Effector CD4-positive, alpha-beta T cell (primary cell): ENCODE results near the gene MYMK.

ENCODE experiments used
- DNase-seq: peaks from one replicate; pipeline ENCODE4 v3.0.0-alpha.2; 2020

The MYMK gene

DNA sequence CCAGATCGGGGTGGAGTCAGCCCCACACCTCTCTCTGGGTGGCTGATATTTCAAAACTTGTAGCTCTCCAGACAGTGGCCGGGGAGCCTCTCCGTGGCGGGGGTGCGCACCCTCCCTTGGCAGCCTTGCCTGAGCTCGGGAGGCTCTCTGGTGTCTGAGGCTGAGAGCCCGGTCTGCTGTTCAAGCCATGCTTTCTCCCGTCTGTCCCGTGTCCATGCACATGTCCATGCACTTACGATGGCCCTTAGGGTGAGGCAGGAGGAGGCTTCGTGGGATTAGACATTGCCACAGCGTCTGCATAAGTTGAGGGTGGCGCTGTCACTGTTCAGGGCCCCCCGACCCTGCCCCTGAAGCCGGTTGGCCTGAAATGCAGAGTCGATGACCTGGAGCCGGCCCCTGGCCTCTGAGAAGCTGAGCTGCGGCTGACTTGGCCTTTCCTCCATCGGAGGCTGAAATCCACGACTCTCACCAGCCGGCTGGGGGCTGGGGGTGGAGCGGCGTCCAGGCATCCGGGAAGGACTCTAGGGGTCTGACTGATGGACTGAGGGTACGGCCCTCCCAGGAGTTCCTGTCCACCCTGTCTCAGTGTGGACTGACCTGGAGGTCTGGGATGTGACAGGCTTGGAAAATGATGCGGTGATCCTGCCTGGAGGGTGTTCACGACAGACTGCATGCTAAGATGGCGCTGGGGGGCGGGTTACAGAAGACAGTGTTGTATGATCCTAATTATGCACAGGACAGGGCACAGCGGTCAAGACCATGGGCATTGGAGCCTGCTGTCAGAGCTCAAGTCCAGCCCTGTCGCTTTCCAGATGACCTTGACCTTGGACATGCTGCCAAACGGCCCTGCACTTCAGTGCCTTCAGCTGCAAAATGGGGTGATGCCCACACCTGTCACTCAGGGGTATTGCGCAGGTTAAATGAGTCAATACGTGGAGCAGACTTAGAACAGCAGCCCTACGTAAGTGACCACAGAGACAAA is 27.6 kb downstream of the MYMK start:
- no peak for DNase-seq

- DNase-seq = no peak
These were observed 29.1 kb downstream of the MYMK start for GRCh38 chr9:133495327-133496293.

GRCh38 chr9:133494636-133495326 is 30.0 kb downstream of the MYMK start:
- no peak for DNase-seq

GRCh38 chr9:133493845-133494540 is 30.8 kb downstream of the MYMK start:
- DNase-seq = no peak

DNA sequence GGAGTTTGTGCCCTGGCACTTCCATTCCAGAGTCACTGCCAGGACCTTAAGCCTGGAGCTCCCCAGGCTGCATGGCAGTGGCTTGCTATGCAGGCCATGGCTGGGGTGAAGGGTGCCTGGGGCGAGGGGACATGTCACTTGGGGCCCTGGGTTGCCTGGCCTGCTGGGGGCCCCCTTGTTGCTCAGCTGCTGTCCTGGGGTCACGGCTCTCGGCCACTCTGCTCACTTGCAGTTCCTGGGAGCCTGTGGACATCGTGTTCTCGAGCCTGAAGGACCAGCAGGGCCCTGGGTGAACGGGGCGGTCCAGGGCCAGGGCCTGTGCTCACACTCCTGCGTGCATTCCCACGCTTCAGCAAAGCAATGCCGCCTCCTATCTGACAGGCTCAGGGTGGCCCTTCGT is 31.3 kb downstream of the MYMK start:
- no peak for DNase-seq

- DNase-seq = no peak
These were observed 32.4 kb downstream of the MYMK start for GRCh38 chr9:133492061-133493021.

GRCh38 chr9:133491656-133491925 is 33.2 kb downstream of the MYMK start:
- no peak for DNase-seq

GRCh38 chr9:133490865-133491655 is 33.7 kb downstream of the MYMK start:
- DNase-seq = no peak

DNA sequence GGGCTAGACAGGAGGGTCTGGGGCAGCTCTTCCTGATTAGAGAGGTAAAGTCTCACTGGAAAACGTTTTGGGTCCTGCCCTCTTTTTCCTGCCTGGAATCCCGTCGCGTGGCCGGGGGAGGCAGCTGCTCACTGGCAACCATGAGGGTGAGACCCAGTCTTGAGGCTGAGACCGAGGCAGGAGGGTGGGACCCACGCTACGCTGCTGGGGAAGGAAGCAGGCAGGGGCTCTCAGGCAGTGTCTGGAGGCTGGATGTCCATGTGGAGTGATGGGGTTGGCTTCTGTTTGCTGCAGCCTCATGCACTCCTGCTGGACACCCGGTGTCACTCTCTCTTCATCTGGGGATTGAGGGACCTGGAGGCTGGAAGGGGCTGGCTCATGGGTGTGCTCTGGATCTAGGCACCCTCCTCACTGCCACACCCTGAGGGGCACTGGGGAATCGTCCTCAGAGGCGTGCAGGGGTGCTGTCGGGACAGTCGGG is 34.5 kb downstream of the MYMK start:
- DNase-seq = no peak

DNA sequence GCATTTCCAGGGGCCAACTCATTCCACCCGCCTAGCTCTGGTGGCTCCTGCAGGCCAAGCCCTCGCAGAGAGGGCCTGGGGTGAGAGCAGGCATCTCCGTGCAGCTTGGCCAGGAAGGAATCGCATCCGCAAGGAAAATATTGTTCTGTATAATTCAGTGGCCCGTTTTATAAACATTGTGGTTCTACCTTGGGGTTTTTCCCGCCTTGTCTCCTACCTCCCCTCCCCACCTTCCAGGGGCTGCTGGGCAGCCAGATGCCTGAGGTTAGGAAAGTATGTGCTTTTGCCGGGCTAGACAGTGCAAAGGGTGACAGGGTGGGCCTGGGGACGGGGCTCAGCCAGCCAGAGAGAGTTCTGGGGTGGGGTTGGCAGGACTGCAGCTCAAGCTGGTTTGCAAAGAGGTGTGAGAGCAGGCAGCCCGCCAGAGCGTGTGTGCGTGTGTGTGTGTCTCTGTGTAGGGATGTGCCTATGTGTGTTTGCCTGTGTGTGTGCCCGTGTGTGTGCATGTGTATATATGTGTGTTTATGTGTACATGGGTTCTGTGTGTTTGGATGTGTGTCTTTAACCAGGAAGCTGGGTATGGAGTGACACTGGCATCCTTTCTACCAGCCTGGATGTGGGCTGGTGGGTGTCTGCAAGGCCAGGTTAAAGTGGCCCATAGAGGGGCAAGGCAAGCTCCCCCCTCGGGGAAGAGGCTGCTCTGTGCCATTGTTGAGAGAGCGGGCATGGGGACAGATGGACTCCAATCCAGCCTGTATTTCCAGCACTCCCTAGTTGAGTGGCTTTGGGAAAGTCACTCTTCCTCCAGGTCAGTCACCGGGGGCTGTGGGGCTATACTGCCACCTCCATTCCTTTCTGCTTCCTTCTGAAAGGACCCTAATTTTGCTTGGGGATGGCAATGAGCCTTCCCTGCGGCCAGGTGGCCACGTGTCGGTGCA is 35.2 kb downstream of the MYMK start:
- DNase-seq = no peak

DNA sequence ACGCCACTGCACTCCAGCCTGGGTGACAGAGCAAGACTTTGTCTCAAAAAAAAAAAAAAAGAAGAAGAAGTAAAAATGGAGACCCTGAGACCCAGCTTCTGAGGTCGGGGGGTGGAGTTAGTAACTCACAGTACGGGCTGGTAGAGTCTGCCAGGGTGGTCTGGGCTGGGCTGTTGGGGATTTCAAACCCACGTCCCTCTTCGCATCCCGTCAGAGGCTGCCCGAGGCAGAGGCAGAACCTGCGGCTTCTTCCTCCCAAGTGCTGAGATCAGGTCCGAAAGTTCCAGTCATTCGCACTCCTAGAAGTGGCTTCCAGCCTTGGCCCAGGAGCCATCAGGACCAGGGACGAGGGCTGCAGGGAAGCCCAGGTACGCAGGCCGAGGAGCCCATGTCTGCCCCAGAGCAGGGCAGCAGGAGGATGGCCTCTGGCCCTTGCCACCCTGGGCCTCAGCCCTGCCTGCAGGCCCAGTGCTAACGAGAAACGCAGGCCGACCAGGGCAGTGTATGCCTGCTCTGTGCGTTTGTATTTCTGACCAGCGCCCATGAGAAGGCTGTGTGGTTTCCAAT is 36.0 kb downstream of the MYMK start:
- no peak for DNase-seq

- DNase-seq = no peak
These were observed 37.4 kb downstream of the MYMK start for GRCh38 chr9:133487331-133487725.

DNA sequence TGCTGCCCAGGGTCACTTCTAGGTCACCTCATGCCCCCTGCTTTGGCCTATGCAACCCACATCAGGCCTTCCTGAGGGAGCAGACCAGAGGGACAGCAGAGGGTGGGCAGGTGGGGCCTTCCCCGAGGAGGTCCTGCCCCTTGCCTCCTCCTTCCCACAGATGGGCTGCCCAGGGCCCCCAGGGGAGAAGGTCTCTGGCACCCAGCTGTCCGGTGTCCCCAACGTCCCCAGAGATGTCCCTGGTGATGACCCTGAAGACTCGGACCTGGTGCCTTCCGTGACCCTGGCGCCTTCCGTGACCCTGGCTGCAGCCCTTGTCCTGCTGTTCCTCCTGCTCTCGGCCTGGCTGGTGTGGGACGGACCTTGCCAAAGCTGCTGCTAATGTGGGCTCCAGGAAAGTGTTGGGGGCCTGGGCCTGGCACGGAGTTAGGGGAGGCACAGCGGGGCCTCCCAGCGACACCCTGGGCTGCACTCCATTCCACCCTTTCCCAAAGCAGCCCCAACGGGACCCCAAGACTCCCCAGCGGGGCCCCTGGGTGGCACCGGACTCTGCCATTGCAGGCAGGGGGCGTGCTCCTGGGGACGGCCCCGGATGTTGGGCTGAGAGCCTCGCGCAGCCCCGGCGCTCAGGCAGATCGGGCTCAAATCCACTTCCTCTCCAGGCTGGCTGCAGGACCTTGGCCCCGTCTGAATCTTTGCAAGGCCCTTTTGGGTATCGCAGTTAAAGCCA is 39.1 kb downstream of the MYMK start:
- DNase-seq = no peak

- DNase-seq = no peak
These were observed 39.9 kb downstream of the MYMK start for GRCh38 chr9:133484671-133485437.

DNA sequence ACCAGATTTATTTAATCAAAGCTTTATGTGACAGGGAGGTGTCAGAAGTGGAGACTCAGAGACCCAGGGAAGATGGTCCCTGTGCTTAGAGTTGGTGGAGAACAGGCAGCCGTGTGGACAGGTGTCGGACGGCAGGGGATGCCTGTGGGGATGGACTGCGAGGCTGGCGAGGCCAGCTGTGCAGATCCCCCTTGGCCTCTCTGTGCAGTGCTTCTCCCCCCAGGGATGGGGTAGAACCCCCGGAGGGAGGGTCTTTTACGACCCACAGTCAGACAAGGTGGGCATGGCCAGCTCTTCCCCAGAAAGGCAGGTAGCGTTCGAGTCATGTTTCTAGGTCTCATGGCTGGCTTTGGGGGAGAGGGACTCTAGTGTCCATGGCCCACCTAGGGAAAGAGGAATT is 41.1 kb downstream of the MYMK start:
- DNase-seq = no peak

DNA sequence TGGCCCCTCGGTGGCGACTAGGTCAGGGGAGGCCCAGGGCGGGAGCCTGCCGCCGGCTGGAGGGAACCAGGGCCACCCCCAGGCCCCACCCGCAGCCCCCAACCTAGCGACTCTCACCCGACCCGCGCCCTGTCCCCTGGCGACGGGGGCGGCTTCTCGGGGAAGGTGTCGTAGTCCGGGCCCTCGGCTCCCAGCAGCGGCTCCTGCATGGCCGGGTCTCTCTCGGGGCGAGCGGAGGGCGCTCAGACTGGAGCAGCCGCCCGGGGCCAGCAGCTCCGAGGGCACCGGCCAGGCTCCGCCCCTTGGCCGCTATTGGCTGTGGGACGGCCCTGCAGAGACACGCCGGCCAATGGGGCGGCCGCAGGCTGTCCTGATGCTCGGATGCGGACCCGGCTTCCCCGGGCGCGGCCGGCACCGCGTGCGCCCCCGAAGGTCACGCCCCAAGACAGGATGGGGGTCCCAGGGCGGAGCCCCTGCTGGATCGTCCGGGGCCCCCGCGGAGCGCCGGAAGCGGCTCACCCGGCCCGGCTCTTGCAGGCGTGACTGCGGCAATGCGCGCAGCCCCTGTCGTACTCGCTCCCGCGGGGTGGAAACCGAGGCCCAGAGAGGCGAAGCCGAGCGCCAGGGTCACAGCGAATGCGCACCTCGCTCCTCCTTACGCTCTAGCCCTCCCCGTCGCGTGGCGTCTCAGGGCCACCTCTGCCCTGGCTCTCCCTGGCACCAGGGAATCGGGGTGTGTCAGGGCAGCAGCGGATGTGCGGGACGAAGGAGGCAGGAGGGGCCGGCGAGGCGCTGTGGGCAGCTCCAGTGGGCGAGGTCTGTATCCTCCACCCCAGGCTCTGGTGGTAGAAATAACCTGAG is 45.7 kb downstream of the MYMK start, which contains the start of gene SLC2A6:
Gene SLC2A6, minus strand, starts transcription at position 249 of the 861 bp plus-strand sequence. Its CDS starts 40 bp downstream, at position 209.
- DNase-seq = peak; percentile 77
